H9 (cell line): Measurements from ENCODE around the gene COG2. TPM values are rescaled to one million over a fixed set of nuclear protein-coding genes. Genes with fewer than 3 reads are reported as not detected.

Experiments
- DNase-seq: peaks from one replicate; pipeline ENCODE4 v3.0.0-alpha.2; 2017
- H2AFZ ChIP-seq: one replicate; pipeline ENCODE4 v1.6.1; 2013; ENCODE audit warnings: mild to moderate bottlenecking, low read length, control low read depth, moderate library complexity
- H2AK5ac ChIP-seq: 2 replicates; pipeline ENCODE4 v1.6.1; 2013; ENCODE audit warnings: low read length, control low read depth, mixed read lengths; ENCODE audit not compliant: insufficient read length
- H2BK120ac ChIP-seq: one replicate; pipeline ENCODE4 v1.6.1; 2013; ENCODE audit warnings: low read depth, mild to moderate bottlenecking, low read length, control low read depth, inconsistent platforms; ENCODE audit not compliant: poor library complexity, severe bottlenecking
- H2BK12ac ChIP-seq: 2 replicates; pipeline ENCODE4 v1.6.1; 2013; ENCODE audit warnings: low read length, control low read depth, mixed read lengths, low read depth; ENCODE audit not compliant: insufficient read length
- H2BK15ac ChIP-seq: 2 replicates; pipeline ENCODE4 v1.6.1; 2013; ENCODE audit warnings: low read depth, low read length, control low read depth
- H2BK20ac ChIP-seq: one replicate; pipeline ENCODE4 v1.6.1; 2013; ENCODE audit warnings: low read depth, mild to moderate bottlenecking, low read length, control low read depth, inconsistent platforms; ENCODE audit not compliant: poor library complexity, severe bottlenecking
- H2BK5ac ChIP-seq: 2 replicates; pipeline ENCODE4 v1.6.1; 2013; ENCODE audit warnings: low read length, control low read depth, mixed read lengths; ENCODE audit not compliant: insufficient read length
- H3K14ac ChIP-seq: 2 replicates; pipeline ENCODE4 v1.6.1; 2013; ENCODE audit warnings: low read length, control low read depth; ENCODE audit not compliant: insufficient read depth
- H3K18ac ChIP-seq: 2 replicates; pipeline ENCODE4 v1.6.1; 2013; ENCODE audit warnings: low read depth, mild to moderate bottlenecking, mixed read lengths, low read length, control low read depth; ENCODE audit not compliant: insufficient read length
- H3K23ac ChIP-seq: 2 replicates; pipeline ENCODE4 v1.6.1; 2013; ENCODE audit warnings: low read length, control low read depth, mixed read lengths, low read depth; ENCODE audit not compliant: insufficient read length
- H3K23me2 ChIP-seq: 2 replicates; pipeline ENCODE4 v1.6.1; 2013; ENCODE audit warnings: low read depth, mild to moderate bottlenecking, mixed read lengths, low read length, control low read depth; ENCODE audit not compliant: insufficient read length, poor library complexity, severe bottlenecking
- H3K27ac ChIP-seq: 2 replicates; pipeline ENCODE4 v1.5.1; 2013; ENCODE audit warnings: low read length, control low read depth, mixed read lengths, low read depth; ENCODE audit not compliant: insufficient read length
- H3K27me3 ChIP-seq: 2 replicates; pipeline ENCODE4 v1.6.1; 2013; ENCODE audit warnings: low read length, control low read depth, inconsistent platforms; ENCODE audit not compliant: insufficient read depth
- H3K4ac ChIP-seq: 2 replicates; pipeline ENCODE4 v1.6.1; 2013; ENCODE audit warnings: low read depth, mild to moderate bottlenecking, control low read depth, inconsistent platforms, low read length, moderate library complexity
- H3K4me1 ChIP-seq: 2 replicates; pipeline ENCODE4 v1.6.1; 2013; ENCODE audit warnings: low read length, control low read depth, inconsistent platforms; ENCODE audit not compliant: insufficient read depth
- H3K4me2 ChIP-seq: 2 replicates; pipeline ENCODE4 v1.6.1; 2013; ENCODE audit warnings: low read length, control low read depth, mixed read lengths; ENCODE audit not compliant: insufficient read length, insufficient read depth
- H3K56ac ChIP-seq: 2 replicates; pipeline ENCODE4 v1.6.1; 2013; ENCODE audit warnings: low read depth, mild to moderate bottlenecking, mixed read lengths, low read length, control low read depth; ENCODE audit not compliant: insufficient read length
- H3K79me1 ChIP-seq: 2 replicates; pipeline ENCODE4 v1.6.1; 2013; ENCODE audit warnings: low read depth, mild to moderate bottlenecking, moderate library complexity, low read length, control low read depth, inconsistent platforms; ENCODE audit not compliant: insufficient read depth, poor library complexity, severe bottlenecking
- H3K79me2 ChIP-seq: 2 replicates; pipeline ENCODE4 v1.6.1; 2013; ENCODE audit warnings: low read length, control low read depth, inconsistent platforms; ENCODE audit not compliant: insufficient read depth
- H3K9ac ChIP-seq: 2 replicates; pipeline ENCODE4 v1.6.1; 2013; ENCODE audit warnings: low read length, control low read depth, mixed read lengths; ENCODE audit not compliant: insufficient read length; ENCODE audit errors: extremely low read depth
- H3K9me3 ChIP-seq: one replicate; pipeline ENCODE4 v1.6.1; 2013; ENCODE audit warnings: low read depth, low read length, inconsistent platforms; ENCODE audit not compliant: control insufficient read depth
- H3T11ph ChIP-seq: one replicate; pipeline ENCODE4 v1.6.1; 2013; ENCODE audit warnings: mild to moderate bottlenecking, low read length, control low read depth, inconsistent platforms
- H4K20me1 ChIP-seq: one replicate; pipeline ENCODE4 v1.6.1; 2013; ENCODE audit not compliant: control insufficient read depth, insufficient read length, insufficient read depth
- H4K5ac ChIP-seq: 2 replicates; pipeline ENCODE4 v1.6.1; 2013; ENCODE audit warnings: low read depth, mild to moderate bottlenecking, mixed read lengths, low read length, control low read depth; ENCODE audit not compliant: insufficient read length
- H4K8ac ChIP-seq: replicated peaks from 2 replicates; pipeline ENCODE4 v1.6.1; 2013; ENCODE audit warnings: low read length, control low read depth, mixed read lengths, low read depth; ENCODE audit not compliant: insufficient read length
- H4K91ac ChIP-seq: 2 replicates; pipeline ENCODE4 v1.6.1; 2013; ENCODE audit warnings: low read depth, mild to moderate bottlenecking, moderate library complexity, mixed read lengths, low read length, control low read depth; ENCODE audit not compliant: insufficient read length
- H3K27ac Mint-ChIP-seq, 3 experiments: 2 replicates in 2 of 3; 3 replicates in 1 of 3; pipeline ENCODE4 v1.8.0; 2020 to 2021; ENCODE audit warnings: mixed read lengths in 3 of 3, mild to moderate bottlenecking in 1 of 3, moderate library complexity in 1 of 3
- H3K27me3 Mint-ChIP-seq: 2 replicates; pipeline ENCODE4 v1.8.0; 2021; ENCODE audit warnings: low read depth, mild to moderate bottlenecking, moderate library complexity, mixed read lengths
- H3K36me3 Mint-ChIP-seq, 3 experiments: 2 replicates in 2 of 3; 3 replicates in 1 of 3; pipeline ENCODE4 v1.8.0; 2020 to 2021; ENCODE audit warnings: low read depth in 3 of 3, mixed read lengths in 3 of 3; ENCODE audit not compliant: insufficient read depth in 1 of 3
- H3K4me1 Mint-ChIP-seq, 2 experiments: 2 replicates each; pipeline ENCODE4 v1.8.0; 2020; ENCODE audit warnings: mixed read lengths in 2 of 2
- H3K4me3 Mint-ChIP-seq, 2 experiments: 2 replicates in 1 of 2; 3 replicates in 1 of 2; pipeline ENCODE4 v1.8.0; 2020 to 2021; ENCODE audit warnings: mild to moderate bottlenecking in 2 of 2, mixed read lengths in 2 of 2, moderate library complexity in 1 of 2
- H3K9me3 Mint-ChIP-seq, 2 experiments: 2 replicates in 1 of 2; 3 replicates in 1 of 2; pipeline ENCODE4 v1.8.0; 2020; ENCODE audit warnings: mild to moderate bottlenecking in 2 of 2, mixed read lengths in 2 of 2, moderate library complexity in 1 of 2
- WGBS: extraction: QIAGEN DNeasy Blood & Tissue Kit; methylation state at CpG from one replicate; pipeline ENCODE4 v1.1.7; 2013; ENCODE audit warnings: missing lambda C conversion rate, low lambda C conversion rate, mixed read lengths; ENCODE audit not compliant: insufficient read length; ENCODE audit errors: extremely low coverage; 5-methylcytosine and 5-hydroxymethylcytosine counted together
- total RNA-seq: library from RNA; stranded (reverse); gene quantifications from 2 replicates; pipeline ENCODE4 v1.2.1, GENCODE V29; 2021
- TF ChIP-seq, protein P1 (sequence below): fragments of 200-600 bp; sonication (generic); conservative IDR thresholded peaks from 3 replicates; pipeline ENCODE4 v1.8.0; 2021; ENCODE audit warnings: antibody characterized with exemption, mild to moderate bottlenecking

Gene COG2
- total RNA-seq, 1 experiment from 2014 or later: 42.2 TPM

DNA sequence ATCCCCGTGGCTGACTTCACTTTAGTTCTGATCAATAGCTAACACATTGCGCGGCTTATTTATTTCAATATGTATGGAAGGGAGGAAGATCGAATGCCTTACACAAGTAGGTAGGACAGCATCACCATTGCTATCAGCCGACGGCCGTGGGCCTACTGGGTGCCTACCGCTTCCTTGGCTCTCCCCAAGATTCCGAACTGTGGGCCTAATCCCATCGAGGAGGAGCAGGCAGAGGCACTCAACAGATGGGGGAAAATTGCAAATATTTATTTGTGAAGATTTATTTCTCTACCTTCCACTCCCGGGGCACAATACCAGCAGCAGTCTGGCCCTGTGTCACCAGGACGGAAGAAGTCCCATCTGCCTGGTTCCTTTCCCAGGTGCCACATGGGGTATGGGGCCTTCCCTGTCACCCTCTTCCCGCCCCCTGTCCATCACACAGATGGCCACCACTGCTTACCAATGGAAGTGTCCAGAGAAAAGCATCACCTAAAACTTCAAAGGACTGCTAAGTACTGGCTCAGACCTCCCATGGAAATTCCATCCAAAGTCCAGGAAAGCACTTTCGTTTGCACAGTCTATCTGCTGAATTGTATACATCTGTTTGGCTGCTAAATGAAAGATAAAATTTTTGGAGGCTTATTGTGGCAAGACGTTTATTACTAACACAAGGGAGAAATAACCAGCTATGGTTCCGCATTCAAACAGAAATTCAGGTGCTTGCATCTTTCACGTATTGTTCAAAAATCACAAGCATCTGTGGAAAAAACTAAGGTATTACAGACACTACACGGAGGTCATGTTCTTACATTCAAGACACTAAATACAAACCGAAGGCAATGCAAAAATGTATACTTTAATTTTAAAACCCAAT is 59.9 kb downstream of the COG2 start:
- H3K56ac ChIP-seq: no peak overlapping the region
- no peaks in the 10 kb centered on the region for H3K4me1 ChIP-seq
- no peaks in the 10 kb centered on the region for H3K27me3 ChIP-seq
- no peak overlapping the region for H3K9ac ChIP-seq
- no peaks in the 10 kb centered on the region for H3K9me3 ChIP-seq
- no peak overlapping the region for H3K4me2 ChIP-seq
- H2AK5ac ChIP-seq: no peak overlapping the region
- no peaks in the 10 kb centered on the region for H3K79me2 ChIP-seq
- Mint-ChIP-seq H3K4me1 (peaks cover 4 to 9% of the 10 kb centered on the region in 2 experiments; a peak in 2 of 4 replicates), H3K4me3 (no peak overlapping the region), H3K27me3 (peaks cover 34% of the 10 kb centered on the region), H3K36me3 (no peaks in the 10 kb centered on the region), H3K27ac (no peak overlapping the region), H3K9me3 (no peaks in the 10 kb centered on the region)
- no peak overlapping the region for H3K14ac ChIP-seq
- H3K23me2 ChIP-seq: no peaks in the 10 kb centered on the region
- no peaks in the 10 kb centered on the region for H4K20me1 ChIP-seq
- no peak overlapping the region for H4K5ac ChIP-seq
- no peak overlapping the region for H3K4ac ChIP-seq
- TF ChIP-seq, protein P1, sequence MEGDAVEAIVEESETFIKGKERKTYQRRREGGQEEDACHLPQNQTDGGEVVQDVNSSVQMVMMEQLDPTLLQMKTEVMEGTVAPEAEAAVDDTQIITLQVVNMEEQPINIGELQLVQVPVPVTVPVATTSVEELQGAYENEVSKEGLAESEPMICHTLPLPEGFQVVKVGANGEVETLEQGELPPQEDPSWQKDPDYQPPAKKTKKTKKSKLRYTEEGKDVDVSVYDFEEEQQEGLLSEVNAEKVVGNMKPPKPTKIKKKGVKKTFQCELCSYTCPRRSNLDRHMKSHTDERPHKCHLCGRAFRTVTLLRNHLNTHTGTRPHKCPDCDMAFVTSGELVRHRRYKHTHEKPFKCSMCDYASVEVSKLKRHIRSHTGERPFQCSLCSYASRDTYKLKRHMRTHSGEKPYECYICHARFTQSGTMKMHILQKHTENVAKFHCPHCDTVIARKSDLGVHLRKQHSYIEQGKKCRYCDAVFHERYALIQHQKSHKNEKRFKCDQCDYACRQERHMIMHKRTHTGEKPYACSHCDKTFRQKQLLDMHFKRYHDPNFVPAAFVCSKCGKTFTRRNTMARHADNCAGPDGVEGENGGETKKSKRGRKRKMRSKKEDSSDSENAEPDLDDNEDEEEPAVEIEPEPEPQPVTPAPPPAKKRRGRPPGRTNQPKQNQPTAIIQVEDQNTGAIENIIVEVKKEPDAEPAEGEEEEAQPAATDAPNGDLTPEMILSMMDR: no peak
- H3K23ac ChIP-seq: no peak overlapping the region
- no peaks in the 10 kb centered on the region for H3K79me1 ChIP-seq
- H3T11ph ChIP-seq: no peak overlapping the region
- no peak overlapping the region for H4K8ac ChIP-seq
- no peak overlapping the region for H2BK120ac ChIP-seq
- H2BK5ac ChIP-seq: no peak overlapping the region
- H2AFZ ChIP-seq: no peak overlapping the region
- no peak overlapping the region for H2BK15ac ChIP-seq
- no peak overlapping the region for H2BK20ac ChIP-seq
- no peak overlapping the region for H3K27ac ChIP-seq
- no CpG with 5 or more reads among the region's 19 CpGs for WGBS
- no peak overlapping the region for H2BK12ac ChIP-seq
- no peak overlapping the region for H4K91ac ChIP-seq
- no peak for DNase-seq
- H3K18ac ChIP-seq: no peak overlapping the region
